GM12892 (cell line): ENCODE results near the gene SPEF1.

ENCODE experiments used
- POLR2A ChIP-seq: IDR thresholded peaks from 2 replicates; pipeline ENCODE4 v1.6.1; 2011; ENCODE audit warnings: low read depth, low read length, control low read depth
- POLR2AphosphoS5 ChIP-seq: IDR thresholded peaks from 2 replicates; pipeline ENCODE4 v1.6.1; 2011; ENCODE audit warnings: low read depth, low read length, control low read depth

DNA sequence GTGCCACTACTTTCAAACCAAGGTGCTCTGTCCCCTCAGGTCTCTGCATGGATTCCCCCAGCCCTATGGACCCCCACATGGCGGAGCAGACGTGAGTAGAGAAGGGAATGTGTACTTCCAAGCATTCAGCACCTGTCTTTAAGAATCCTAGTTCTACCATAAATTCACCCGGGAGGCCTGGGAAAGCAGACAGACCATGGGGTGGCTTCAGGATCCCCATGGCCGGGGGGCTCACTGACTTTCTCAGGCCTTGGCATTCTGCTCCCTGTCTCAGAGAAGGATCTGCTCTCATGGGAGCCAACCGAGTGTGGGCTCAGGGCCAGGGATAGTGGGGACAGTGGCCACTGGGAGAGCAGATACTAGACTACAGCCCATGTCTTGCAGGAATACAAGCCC is 17.1 kb upstream of the SPEF1 start:
- TF ChIP-seq POLR2A (no peak), POLR2AphosphoS5 (no peak)
